C4-2B (cell line): Measurements from ENCODE around the gene GHRL.

Experiments used
- CTCF ChIP-seq: fragments of 450-650 bp; conservative IDR thresholded peaks from 2 replicates; pipeline ENCODE4 v1.5.1; 2017; ENCODE audit warnings: mild to moderate bottlenecking
- ZFX ChIP-seq: fragments of 450-650 bp; IDR thresholded peaks from 2 replicates; pipeline ENCODE4 v1.6.1; 2017

- no peak for TF ChIP-seq CTCF
- no peak for TF ChIP-seq ZFX
Measured at GRCh38 chr3:10240799-10241198, 51.9 kb downstream of the GHRL start.
